M059J (cell line): ENCODE data around the gene CTRL. TPM values are rescaled to one million over a fixed set of nuclear protein-coding genes. Genes with fewer than 3 reads are reported as not detected.
"Not testable (repeated sequence)": the region's sequence is repeated elsewhere in the genome, so short reads cannot be mapped to it uniquely, and the experiment has no call there.

Source experiments
- DNase-seq: peaks from one replicate; pipeline ENCODE4 v3.0.0-alpha.2; 2012; ENCODE audit warnings: low read depth
- total RNA-seq: library from RNA; depleted of rRNA; stranded (reverse); fragments of >200 nt; shearing (Covaris generic); gene quantifications from 2 replicates; pipeline ENCODE4 v1.2.3, GENCODE V29; 2014; rRNA removed

CTRL gene
- total RNA-seq: not detected in 2 replicates

DNA sequence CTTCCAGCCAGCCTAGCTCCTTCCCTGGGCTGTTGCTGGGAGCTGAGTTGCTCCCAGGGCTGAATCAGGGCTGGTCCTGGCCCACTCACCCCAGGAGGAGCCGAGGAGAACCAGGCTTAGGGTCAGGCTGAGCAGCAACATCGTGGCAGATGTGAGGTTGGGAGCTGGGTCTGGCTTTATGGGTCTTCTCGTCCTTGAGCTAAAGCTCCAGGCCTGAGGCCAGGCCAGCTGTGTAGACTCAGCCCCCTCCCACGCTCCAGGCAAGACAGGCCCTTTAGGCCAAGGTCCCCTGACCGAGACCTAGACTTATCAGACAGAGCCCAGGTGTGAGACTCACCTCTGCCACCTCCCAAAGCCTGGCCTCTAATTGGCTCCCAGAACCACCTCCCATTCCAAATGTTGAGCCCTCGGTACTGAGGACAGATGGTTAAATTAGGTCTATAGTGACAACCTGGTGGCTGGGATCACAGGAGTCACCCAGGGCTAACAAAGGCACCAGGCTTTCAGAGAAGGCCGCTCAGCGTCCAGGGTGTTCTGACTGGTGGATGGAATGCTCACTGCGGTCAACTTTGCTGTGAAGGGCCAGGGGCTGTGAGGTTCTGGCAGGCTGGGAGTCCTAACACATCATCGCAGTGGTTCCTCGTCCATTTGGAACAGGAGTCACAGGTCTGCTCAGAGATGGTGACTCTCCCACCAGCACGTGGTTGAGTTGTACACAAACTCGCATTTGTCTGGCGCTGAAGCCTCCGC, at the start of gene CTRL:
CTRL (minus strand) TSS at position 151 of the 750 bp plus-strand sequence; CDS start at position 141, 10 bp downstream.
- no peak for DNase-seq

DNA sequence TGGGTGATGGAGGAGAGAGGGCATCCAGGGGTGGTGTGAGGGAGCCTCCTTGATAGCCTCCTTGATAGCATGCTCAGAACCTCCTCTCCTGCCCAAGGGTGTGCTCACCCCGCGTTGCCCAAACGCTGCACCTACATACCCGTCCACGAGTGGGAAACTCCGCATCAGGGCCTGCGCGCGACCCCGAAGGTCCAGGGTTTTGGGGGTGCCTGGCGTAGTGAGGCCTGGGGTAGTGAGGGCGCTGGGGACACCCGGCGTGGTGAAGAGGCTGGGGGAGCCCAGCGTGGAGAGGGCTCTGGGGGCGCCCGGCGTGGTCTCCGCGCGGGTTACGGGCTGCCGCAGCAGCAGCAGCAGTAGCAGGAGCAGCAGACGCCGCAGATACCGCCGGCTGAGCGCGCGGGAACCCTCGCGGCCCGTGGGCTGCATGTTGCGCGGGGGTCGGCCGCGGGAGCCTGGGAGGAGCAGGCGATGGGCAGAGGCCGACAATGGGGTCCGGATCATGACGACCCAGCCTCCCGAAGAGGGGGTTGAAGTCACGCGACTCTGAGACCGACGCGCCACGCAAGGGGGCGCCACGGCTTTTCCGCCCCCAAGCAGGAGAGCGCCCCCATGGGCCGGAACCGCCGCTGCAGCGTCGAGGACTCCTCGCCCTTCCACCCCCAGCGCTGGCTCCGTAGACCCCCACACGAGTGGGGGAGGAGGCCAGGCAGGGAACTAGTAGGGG, 48.5 kb upstream of the CTRL start, which contains the start of gene DPEP3:
DPEP3 (minus strand) TSS at position 545 of the 724 bp plus-strand sequence; CDS start at position 426, 119 bp downstream.
- DNase-seq: no peak

DNA sequence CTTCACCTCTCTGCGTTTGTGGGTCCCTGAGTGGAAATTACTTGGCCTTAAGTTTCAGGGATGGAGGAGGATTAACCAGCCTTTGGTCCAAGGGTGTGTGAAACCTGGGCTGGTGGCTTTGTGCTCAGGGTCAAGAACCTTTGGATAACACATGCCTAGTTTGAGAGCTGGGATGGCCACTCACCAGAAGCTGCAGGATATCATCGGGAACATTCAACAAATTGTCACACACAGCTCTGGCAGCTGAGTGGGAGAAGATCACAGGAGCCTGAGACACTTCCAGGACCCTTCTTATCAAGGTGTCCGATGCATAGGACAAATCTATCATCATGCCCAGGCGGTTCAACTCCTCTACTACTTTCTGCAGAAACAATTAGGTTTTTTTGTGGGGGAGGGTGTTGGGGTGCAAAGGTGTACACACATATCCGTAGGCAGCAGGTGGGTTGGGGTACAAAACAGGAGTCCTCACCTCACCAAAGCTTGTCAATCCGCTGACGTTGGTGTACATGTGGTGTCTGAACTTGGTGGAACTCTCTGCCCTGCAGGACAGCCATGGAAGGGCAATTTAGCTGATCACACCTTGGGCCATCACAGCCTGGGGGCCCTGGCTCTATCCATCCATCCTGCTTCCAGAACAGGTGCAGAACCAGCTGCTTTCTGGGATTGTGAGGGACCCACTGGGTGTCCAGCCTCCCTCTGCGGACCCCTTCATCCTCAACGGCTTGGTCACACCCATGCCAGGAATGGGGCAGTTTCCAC, 46.0 kb upstream of the CTRL start:
- DNase-seq: no peak

DNA sequence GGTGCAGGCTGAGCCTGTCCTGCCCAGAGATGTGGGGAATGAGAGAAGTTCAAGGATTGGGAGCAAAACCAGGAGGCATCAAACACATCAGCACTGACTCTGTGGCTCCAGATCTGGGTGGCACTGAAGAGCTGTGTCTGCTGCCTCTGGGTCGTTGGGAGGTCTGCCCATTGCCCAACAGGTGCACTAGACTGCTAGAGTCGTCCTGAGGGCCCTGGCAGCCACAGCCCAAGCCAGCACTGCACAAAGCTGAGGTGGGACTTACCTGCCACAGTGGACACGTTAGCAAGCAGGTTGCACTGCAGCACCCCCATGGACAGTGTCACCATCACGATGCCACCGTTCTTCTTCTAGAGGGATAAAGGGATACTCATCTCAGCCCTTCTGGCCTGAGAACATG, 45.3 kb upstream of the CTRL start:
- no peak for DNase-seq

DNA sequence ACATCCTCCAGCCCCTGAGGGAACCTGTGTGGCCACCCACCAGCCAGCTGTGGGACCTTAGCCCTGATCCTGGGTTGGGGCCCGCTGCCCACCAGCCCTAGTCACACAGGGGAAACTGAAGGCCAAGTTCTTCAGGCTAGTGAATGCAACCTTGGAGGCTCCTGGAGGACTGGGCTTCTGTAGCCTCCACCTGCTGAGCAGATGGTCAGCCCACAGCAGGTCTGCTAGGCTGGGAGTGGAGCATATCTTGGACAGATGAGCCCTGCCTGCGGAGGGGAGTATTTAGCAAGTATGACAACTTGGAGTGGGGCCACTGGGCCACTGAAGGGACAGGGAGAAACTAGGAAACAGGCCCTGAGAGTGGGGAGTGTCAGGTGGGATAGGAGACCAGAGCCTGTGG, 44.5 kb upstream of the CTRL start:
- DNase-seq: no peak

DNA sequence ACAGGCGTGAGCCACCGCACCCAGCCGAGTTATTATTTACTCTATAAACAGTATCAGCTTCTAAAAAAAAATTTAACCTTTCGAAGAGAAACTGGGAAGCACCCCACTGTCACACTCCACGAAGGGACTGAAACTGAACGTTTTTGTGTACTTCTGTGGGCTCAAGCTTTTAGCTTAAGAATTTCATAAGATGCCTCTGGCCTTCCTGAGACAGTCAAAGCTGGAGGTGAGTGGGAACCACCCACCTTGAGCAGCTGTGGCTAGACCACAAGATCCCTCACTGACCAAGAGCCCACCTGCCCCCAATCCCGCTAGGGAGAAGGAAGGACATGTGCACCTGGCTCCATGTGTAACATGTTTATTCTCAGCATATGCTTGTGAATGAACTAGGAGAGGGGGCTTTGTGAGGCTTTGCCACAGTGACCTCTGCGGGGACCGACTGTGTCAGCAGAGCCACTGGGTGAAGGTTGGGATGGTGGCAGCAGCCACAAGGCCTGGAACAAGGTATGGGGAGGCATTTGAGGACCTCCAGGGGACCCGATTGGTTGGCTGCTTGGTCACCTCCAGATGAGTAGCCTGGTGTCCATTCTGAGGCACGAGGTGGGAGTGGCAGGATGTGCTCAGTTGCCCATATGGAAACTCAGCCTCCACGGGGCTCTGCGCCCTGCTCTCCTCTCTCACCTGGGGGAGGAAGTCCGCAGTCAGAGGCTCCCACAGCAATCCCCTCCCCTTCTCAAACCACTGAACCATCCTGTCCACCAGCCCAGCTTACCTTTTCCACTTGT, 43.9 kb upstream of the CTRL start:
- DNase-seq: no peak

DNA sequence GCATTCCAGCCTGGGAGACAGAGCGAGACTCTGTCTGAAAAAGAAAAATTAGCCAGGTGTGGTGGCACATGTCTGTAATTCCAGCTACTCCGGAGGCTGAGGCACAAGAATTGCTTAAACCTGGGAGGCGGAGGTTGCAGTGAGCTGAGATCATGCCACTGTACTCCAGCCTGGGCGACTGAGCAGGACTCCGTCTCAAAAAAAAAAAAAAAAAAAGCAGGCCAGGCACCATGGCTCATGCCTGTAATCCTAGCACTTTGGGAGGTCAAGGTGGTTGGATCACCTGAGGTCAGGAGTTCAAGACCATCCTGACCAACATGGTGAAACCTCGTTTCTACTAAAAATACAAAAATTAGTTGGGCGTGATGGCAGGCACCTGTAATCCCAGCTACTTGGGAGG, 40.6 kb upstream of the CTRL start:
- not testable (repeated sequence) for DNase-seq

DNA sequence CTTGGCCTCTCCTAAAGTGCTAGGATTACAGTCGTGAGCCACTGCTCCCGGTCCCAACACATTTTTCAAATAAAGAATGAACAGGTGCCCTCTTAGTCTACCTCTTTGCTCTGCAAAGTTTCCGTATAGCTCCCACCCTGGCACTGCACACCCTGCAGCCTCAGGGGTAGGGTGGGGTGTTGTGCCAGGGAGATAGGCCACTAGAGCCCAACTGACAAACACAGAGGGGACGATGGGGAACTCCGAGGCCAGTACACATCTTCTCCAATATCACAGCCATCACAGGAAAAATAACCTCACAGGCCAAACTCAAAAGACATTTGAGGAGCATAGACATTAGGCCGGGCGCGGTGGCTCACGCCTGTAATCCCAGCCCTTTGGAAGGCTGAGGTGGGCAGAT, 39.4 kb upstream of the CTRL start:
- DNase-seq: no peak

DNA sequence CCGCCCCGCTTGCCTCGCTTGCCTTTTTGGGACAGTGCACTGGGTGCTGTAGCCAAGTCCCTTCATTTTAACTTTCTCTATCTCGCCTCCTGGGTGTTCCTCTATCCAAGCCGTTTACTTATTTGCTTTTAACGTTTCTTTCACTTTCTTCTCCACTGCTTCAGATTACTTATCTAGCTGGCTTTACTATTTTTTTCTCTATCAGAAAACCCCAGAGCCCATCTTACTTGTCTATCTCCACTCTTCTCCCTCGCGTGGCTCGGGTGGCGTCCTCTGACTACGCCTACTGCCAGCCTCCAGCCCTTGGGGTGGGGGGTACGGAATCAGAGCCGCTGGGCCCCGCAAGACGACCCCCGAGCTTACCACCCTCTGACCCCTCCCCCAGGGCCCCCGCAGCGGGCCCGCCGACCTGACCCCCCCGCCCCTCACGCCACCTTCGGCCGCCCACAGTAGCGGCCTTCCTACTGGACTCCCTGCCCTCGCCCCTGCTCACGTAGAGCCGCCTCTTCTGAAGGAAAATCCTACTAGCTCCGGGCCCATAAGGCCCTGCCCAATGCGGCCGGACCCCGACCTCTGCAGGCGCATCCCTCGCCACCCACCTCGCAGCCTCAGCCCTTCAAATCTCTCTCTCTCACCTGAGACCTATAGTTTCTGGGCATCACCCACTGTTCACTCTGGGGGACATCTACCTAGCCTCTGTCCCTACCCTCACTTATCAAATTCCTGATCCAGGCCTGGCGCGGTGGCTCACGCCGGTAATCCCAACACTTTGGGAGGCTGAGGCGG, 37.8 kb upstream of the CTRL start:
- peak; percentile 22 for DNase-seq

DNA sequence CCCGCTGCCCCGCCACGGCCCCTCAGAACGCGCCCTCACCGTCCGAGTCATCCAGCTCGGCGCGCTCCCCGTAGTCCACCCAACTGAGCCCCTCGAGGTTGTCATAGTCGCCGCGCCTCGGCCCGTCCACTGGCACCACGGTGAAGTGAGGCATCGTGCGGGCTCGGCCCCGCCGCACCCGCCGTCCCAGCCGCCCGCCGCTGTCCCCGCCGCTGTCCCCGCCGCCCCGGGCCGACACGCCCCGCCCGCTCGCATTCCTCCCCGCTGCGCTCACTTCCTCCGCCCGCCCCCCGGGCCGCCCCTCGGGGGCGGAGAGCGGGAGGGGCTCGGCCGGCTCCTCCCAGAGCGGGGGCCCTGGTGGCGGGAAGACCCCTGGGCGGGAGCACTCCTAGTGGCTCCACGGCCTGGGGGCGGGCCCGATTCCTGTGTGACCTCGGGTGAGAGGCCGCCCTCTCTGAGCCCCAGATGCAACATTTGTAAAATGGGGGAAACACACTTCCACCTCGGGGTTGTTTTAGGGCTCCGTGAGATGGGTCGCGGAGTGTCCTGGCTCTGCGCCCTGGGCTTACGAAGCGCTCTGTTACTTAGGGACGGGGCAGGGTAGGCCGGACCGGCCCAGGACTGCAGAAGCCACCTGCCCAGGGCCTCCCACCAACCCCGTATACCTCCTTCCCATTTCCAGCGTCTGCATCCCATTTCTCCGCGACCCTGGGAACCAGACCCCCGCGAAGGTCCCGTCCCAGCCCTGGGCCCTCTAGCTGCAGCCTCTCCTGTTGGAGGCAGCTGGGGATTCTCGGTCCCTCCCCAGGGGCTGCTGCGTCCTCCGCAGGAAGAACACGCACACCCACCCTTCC, 37.0 kb upstream of the CTRL start, which contains the start of gene SLC12A4:
SLC12A4 (minus strand) TSS at position 238 of the 854 bp plus-strand sequence; CDS start at position 154, 84 bp downstream.
- peak; percentile 84 for DNase-seq

DNA sequence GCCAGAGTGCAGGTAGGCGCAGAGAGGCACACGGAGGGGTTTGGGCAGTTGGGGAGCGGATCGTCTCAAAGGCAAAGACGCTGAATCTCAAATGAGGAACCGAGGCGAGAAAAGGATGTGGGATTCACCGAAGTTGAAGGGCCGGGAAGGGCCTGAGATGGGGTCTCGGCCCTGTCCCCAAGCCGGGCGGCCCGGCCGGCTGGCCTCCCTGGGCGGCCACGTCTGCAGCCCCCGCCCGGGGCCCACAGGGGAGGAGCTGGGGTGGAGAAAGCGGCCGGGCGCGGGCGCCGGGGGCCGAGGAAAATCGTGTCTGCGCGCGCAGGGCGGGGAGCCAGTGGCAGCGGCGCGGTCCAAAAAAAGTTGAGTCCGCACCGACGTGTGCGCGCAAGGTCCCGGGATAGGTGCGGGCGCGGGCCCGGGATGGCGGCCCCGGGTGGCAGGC, 36.3 kb upstream of the CTRL start:
- DNase-seq: peak; percentile 46

DNA sequence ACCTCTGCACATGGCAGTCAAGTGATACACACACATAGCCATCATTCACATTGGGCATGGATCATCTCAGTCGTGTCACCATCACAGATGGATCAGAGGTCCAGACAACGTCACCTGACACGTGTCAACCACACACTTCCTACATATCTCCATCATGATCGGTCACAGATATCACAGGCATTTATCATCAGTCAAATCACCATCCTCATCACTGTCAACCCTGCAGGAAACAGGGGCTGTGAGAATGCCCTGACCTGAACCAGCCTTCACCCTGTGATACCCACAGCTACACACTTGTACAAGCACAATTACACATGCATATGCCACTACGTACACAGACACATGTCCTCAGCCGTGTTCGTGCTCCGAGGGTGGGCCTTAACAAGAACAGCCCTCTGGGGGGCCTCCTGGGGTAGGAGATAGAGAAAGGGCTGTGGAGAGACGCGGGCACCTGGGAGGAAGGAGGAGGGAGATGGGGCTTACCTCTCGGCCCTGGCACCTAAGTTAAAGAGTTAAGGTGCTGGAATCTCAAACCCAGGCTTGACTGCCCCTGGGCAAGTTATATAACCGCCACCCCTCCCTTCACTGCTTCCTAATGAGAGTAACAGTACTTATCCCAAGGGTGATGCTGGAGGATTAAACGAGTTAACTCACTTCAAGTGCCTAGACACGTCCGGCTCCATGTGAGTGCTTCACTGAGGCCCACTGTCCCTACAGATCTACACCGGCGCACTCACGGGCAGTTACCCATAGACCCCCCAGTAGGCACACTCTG, 35.7 kb upstream of the CTRL start:
- DNase-seq: peak; percentile 41

DNA sequence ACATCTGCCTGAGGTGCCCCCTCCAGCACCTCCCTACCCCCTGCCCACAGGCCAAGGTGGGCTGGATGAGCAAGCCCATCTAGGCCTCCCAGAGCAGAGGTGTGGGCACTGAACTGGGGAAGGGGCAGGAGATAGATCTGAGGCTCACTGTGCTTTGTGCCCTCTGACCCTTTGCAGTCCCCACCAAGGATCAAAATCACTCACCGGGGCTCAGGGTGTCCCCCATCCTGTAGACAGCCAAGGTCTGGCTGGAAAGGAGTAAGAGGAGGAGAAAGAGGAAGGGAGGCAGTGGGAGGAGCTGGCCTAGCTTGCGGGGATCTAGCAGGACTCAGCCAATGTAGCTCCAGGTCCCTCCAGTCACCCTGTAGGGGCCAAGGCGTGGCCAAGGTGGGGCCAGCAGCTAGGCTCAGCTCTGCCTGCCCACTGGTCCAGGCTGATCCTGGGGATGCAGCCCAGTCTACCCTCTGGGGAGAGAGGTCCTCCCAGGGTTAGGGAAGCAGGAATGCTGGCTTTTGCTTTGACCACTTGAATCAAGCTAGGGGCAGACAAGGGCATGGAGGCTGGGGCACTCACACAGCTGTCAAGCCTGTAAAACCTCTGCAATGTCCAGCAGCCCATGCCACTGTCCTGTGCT, 35.0 kb upstream of the CTRL start:
- no peak for DNase-seq

DNA sequence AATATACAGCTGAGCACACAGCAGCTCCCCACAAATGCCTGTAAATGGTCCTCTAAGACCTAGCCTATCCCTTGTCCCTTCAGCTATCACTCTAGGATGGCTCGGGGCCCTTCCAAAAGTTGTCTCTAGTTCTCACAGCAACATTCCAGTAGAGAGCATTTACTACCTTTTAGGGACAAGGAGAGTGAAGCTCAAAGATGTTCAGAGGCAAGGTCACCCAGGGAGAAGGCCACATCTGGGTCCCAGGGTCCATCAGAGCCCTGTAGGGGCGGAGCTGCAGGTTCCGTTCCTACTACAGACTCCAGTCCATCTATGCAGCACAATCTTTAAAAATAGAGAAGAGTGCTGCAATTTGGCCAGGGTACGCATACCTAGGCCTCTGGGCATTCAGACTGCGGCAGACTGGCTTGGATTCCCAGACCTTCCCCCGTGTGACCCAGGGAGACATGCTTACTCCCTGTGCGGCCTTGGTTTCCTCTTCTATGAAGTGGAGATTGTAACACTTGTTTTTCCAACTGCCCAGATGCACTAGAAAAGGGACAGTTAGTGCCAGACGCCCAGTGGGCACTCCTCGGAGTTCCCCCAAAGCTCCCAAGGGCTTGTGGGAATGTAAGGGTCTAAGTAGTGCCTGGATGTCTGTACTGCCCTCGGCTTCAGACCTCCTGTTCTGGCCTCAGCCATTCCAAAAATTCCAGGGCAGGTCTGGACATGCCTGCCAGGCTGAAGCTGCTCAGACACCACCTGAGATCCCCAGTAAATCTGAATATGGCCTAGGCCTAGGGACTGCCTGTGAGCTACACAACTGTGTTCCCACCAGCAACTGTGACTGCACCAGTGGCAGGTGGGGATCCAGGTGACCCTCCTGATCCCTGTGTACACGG, 34.2 kb upstream of the CTRL start:
- no peak for DNase-seq

DNA sequence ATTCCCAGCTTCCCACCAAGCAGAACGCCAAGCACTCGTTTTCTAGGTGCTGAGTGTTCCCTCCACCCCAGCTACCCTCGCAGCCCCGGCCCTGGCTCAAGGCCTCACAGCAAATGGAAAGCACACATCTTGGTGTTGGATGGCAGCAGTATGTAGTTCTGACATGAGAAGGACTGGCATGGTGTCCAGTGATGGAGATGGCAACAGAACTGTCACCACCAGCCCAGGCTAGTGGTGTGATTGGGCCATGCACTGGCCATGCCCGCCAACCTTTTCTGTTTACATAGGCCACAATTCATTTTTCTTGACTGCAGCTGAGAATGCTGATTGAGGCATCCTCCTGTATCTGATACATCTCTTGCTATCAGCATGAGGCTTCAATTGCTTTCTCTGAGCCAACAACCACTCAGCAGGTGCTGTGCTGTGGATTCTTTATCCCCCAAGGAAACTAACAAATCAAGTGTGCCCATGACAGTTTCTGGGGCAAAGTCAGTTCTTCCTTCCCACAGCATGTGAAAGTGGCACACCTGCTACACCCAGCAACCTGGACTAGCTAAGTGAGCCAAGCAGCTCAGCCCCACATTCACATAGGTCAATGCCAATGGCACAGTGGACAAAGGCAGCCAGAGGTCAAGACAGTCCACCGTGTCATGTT, 32.9 kb upstream of the CTRL start:
- no peak for DNase-seq

DNA sequence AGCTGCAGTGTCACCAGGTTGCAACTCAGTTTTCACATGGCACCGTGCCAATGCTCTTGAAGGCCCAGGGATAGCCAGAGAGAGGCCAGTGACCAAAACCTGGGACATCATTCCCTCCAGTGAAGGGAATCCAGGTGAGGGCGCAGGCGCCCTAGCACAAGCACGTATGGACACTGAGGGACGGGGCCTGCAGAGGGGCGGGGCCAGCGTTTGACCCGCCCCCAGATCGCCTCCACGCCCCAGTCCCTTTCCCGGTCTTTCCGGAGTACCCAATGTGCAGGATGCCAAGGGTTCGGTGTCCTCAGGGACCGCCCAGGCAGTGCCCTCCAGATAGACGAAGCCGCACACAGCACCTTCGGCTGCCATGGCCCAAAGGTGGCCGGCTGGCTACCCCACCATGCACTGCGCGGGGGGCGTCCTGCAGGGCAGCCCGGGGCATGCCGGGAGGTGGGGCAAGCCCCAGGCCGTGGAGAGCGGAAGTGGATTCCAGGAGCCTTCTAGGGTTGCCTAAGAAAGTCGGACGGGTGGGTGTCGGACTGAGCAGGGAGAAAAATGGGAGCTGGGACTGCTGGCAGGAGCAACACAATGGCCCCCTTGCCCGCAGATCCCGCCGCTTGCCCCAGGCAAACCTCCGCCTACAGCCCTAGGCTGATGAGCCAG, 32.1 kb upstream of the CTRL start:
- DNase-seq: no peak
